RPMI8226 (cell line): Measurements from ENCODE around the gene ZNF680.
"Not testable (repeated sequence)": the region's sequence is repeated elsewhere in the genome, so short reads cannot be mapped to it uniquely, and the experiment has no call there.

ENCODE experiments used
- DNase-seq: peaks from one replicate; pipeline ENCODE4 v3.0.0-alpha.2; 2015

The ZNF680 gene

DNA sequence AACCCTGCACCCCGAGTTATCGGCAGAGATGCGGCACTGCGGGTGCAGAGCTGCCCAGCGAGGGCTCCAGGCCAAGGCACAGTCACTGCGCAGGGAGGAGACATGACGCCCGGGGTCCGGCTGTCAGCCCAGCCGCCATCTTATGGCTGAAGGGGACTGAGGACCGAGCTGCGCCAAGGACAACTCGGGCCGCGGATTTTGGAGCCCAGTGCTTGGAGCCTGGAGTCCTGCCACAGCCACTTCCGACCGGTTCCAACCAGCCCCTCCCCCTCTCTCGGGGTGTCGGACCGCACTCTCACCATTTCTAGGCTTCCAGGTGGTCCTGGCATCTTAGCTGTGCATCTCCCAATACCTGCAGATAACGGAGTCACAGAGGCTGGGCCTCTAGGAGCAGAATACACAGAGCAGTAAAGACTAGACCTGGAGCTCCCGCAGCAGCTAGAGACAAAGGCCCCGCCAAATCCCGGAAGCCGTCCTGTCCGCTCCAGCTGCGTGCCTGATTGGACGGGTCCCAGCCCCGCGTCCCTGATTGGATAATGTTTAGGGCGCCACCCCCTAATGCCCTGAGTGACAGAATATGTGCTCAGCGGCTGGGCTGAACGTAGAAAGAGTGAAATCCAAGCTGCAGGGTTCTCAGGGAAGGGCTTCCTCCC, at the start of gene ZNF680:
TSS of gene ZNF680 (minus strand) at position 446 of the 653 bp plus-strand sequence. CDS start at position 329, 117 bp downstream.
- peak; percentile 98 for DNase-seq

DNA sequence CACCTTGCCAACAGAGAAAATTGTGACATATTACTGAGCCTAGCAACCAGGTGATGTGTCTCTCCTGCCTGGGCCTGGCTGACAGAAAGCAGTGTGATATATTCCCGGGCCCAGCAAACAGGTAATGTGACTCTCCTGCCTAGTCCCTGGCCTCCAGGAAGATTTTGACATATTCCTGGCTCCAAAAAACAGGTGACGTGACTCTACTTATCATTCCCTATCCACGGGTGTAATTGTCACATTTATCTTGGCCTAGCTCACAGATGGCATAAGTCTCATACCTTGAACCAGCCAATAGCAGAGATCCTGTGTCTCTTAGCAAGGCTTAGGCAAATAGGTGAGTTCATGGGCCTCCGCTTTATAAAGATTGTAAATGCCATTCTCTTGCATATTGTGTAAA, 49.6 kb upstream of the ZNF680 start:
- DNase-seq = no peak

DNA sequence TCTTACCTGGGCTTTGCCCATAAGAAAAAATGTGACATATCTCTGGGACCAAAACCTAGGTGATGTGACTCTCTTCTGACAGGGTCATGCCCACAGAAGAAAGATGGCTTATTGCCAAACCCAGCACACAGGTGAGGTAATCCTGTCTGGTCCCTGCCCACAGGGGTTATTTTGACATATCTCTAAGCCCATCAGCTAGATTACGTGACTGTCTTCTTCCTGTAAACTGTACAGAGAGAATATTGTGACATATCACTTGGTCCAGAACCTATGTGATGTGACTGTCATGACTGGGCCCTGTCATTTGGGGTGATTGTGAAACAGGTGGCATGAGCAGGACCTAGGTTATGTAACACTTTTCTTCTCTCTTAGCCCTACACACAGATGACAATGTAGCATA, 48.8 kb upstream of the ZNF680 start:
- DNase-seq = peak; percentile 11

- no peak for DNase-seq
These were observed 48.1 kb upstream of the ZNF680 start for GRCh38 chr7:64610997-64611396.

DNA sequence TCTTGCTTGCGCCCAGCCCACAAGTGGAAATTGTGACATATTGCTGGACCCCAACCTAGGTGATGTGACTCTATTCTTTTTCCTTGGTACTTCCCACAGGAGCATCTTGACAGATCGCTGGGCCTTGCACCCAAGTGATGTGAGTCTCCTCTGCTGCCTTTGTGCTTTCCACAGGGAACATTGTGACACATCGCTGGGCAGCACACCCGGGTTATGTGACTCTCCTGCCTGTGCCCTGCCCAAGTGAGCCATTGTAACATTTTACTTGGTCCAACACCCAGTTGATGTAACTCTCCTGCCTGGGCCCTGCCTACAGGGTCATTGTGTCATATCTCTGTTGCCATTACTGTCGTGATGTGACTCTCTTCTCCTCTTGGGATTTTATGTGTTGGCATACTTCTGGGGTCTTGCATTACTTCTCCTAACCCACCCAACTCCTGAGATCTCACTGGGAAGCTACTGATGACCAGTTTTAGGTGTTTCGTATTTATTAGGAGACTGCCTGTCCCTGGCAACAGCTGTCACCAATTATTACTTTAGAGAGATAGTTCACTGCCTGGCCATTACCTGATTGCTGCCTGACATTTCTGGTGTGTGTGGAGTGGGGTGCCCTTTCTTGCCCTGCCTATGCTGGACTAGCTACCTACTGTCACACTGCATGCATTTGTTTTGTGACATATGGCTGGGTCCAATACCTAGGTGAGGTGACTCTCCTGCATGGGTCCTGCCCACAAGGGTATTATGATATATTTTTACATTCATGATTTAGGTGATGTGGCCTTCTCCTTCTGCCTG, 45.4 kb upstream of the ZNF680 start:
- DNase-seq = no peak

- no peak for DNase-seq
These were observed 43.5 kb upstream of the ZNF680 start for GRCh38 chr7:64606385-64606784.

DNA sequence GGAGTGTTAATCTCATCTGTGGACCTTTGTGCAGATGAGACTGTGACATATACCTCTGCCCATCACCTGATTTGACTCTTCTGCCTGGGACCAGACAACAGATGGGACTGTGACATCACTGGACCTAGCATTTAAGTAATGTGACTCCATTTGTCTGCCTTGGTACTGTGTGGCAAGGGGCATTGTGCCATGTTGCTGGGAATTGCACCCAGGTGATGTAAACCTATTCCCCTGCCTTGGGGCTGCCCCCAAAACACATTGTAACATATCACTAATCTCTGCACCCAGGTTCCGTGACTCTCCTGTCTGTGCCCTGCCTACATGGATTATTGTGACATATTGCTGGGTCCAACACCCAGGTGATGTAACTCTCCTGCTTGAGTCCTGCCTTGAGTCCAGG, 40.4 kb upstream of the ZNF680 start:
- DNase-seq = no peak

DNA sequence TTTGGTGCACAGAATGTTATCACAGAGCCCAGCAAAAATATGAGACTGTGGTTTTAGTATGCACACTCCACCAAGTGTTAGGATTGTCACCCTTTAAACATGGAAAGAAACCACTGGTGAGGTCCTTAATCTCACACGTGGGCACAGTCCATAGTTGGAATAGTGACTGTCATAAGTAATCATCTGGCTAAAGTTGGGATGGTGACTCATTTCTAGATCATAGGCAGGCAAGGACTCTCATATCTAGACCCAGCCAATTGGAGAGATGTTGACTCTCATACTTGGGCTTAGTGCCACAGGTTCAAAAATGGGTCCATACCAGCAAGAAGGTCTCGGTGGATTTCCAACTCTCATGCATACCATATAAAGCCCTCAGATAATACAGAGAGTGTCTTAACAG, 39.6 kb upstream of the ZNF680 start:
- no peak for DNase-seq

DNA sequence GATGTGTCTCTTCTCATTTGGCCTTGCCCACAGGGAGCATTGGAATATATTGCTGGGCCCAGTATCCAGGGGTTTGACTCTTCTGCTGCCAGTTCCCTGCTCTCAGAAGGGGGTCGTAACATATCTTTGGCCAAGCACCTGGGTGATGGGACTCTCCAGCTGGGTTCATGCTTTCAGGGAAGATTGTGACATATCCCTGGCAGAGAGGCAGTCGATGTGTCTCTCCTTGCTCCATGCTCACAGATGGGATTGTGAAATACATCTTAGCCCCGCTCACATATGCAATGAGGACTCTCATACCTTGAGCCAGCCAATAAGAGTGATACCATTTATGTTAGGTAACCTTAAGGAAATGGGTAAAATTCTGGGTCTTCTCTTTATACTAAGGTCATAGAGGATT, 39.2 kb upstream of the ZNF680 start:
- no peak for DNase-seq

- peak; percentile 26 for DNase-seq
These were observed 36.5 kb upstream of the ZNF680 start for GRCh38 chr7:64599359-64599758.

DNA sequence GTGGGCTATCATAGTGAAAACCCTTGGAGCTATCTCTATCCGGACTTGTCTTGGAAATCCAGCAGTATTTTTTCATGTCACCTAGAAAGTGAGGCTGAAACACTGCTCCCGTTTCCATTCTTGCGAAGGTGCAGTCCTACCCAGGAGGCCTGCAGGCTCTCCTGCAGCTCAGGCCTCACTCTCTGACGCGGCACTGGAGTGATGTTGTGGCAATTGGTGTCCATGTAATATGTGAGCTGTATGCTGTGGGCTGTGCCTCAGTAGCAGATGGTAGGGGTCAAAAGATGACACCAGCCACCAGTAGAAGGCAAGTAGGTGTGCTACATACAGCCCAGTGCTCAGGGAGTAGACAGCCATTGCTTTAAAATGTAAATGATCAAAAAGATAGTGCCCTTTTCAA, 28.1 kb upstream of the ZNF680 start:
- no peak for DNase-seq

DNA sequence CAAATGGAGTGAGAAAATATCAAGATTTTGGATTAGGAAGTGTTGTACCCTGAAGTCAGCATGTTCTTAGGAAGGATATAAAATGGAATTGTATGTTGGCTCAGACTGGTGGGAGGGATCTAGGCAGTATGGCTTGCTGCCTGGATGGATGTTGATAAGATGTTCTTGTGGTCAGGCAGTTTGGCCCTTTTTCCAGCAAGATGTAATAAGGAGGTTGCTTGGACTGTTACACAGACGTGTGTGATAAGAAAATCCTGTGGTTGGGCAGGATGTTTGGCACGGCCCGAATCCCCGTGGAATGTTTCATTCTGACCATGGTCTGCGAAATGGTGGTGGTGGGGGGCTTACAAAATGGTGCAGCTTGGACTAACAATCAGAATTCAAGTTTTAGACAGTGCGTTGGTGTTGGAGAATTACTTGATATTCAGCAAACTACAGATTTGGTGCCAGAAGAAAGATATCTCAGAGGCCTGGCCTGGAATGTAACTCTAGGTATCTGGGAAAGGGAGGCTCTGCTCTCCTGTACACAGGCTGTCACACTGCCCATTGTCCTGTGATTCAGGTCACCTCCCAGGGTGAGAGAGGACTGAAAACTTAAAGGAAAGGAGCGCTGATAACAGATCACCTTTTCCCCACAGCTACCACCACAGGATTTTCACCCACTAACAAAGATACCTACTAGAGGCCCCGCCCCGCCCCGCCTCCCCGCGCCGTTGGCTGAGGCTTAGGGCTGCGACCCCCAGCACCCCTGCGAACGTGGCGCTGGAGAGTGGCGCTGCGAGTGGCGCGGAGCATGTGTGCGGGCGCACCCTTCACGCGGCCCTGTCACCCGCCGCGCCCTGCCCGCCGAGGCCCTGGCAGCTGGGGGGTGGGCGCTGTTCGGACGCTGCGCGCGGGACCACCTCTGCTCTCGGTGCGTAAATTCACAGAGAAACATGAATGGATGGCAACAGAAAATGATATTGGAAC, 19.3 kb upstream of the ZNF680 start:
- DNase-seq = no peak

DNA sequence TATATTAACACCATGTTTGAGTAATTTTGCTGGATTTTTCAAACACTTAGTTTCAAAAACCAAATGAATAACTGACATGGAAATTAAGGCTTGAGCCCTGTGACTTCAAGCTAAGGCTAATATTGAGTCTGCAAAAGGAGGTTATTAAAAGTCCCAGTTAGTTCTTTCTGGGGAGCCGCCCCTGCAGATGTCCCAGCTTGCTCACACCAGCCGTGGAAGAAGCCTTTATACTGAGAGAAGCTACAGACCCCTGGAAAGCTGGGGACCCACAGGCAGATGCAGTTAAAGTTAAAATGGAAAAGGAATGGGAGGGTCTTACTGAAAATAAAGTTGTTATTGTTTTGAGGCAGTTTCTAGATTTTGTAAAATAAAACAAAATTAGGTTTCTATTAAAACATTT, 18.5 kb upstream of the ZNF680 start:
- DNase-seq = no peak

DNA sequence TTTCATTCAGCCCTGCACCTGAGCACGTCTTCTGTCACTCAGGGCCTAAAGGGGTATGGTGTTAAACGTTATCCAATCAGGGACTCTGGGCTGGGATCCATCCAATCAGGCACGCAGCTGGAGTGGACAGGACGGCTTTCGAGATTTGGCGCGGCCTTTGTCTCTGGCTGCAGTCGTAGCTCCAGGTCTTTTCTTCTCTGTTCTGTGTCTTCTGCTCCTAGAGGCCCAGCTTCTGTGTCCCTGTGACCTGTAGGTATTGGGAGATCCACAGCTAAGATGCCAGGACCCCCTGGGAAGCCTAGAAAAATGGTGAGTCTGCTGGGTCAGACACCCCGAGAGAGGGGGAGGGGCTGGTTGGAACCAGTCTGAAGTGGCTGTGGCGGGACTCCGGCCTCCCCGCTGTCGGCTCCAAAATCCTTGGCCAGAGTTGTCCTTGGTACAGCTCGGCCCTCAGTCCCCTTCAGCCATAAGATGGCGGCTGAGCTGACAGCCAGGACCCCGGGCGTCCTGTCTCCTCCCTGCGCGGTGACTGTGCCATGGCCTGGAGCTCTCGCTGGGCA, 11.7 kb upstream of the ZNF680 start:
- DNase-seq = peak; percentile 93

DNA sequence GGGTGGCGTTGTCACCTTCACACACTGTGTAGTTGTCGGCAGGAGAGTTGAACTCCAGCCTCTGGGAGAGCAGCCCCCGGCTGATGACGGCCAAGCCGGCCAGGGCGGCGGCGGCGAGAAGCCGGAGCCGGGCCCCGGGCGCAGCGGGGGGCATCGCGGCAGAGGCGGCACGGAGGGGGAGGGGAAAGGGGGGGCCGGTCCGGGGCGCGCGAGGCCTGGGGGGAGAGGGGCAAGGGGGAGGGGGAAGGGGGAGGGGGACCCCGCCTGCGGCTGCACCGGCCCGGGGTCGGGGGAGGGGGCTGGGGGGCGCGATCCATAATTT, 7.4 kb upstream of the ZNF680 start:
- not testable (repeated sequence) for DNase-seq

DNA sequence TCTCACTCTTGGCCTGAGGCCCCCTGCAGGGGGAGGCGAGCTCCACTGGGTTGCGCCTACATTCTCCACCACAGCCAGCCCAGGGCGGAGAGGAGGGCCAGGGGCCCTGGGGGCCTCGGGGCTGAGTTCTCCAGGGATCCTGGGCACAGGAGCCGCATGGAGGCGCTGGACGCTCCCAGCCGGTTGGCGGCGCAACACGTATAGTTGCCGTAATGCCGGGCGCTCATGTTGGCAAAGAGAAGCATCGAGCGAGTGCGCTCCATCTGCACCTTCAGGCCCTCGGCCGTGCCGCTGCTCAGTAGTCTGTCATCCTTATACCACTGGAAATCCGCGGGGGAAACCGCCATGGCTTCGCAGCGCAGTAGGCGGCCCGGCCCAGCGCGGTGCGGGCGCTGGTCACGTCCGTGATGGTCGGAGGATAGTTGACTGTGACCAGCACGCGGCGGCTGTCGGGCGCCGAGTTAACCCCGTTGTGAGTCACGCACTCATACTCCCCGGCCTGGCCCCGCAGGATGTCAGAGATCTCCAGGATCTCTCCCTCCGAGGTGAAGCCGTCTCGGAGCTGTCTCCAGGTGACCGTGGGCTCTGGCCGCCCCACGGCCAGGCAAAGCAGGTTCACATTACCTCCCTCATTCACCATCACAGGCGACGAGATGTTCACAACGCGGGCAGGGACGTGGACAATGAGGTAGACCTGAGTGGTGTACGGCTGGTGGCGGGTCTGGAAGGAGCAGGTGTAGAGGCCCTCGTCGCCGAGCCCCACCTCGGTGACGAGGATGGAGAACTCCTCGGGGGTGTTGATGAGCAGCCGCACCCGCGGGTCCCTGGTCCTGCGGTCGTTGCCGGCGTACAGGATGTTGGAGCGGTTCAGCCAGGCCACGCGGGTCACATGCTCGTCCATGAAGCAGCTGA, 6.8 kb upstream of the ZNF680 start:
- peak; percentile 72 for DNase-seq

GRCh38 chr7:64562256-64562625, 630 bp downstream of the ZNF680 start:
- no peak for DNase-seq

DNA sequence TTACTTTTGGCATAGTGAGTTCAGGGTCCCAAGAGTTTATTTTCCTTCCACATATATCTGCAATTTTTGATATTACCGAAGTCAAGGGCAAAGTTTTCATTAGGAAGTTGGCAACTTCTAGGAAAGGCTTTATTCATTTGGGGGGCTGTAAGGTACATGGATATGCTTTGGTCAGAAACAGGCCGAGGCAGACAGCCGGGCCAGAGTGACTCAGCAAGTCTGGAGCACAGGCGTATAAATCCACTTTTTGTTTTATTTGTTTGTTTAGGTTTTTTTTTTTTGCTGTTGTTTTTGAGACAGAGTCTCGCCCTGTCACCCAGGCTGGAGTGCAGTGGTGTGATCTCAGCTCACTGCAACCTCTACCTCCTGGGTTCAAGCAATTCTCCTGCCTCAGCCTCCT, 3.7 kb downstream of the ZNF680 start:
- peak; percentile 59 for DNase-seq

- DNase-seq = peak; percentile 64
These were observed 4.1 kb downstream of the ZNF680 start for GRCh38 chr7:64558781-64559180.

DNA sequence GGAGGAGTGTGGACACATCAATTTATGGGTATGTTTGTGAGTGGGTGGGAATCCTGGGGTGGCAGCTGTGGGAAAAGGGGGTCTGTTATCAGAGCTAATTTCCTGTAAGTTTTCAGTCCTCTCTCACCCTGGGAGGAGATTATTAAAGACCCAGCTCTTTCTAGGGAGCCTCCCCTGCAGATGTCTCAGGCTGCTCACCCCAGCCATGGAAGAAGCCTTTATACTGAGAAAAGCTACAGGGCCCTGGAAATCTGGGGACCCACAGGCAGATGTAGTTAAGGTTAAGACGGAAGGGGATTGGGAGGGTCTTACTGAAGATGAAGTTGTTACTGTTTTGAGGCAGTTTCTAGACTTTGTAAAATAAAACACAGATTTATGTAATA, 4.6 kb downstream of the ZNF680 start:
- DNase-seq = peak; percentile 61

DNA sequence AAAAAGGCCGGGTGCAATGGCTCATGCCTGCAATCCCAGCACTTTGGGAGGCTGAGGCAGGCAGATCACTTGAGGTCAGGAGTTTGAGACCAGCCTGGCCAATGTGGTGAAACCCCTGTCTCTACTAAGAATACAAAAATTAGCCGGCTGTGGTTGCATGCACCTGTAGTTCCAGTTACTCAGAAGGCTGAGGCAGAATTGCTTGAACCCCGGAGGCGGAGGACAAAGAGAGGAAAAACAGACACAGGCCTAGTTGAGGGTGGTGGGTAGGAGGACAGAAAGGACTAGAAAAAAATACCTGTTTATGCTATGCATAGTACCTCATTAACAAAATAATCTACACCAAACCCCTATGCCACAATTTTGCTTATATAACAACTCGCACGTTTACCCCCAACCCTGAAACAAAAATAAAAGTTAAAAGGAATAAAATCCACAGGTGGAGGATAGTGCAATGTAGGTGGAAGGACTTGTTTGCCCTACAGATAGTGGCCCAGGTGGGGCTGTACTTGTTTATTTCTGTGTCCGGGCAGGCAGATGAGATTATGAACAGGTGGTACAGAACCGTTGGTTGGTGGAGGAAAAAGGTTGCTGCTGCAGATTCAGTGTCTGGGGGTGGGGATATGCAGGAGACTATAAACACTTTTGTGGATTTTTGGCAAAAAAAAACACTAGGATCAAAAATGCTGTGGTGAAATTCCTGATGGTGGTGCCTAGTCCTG, 5.1 kb downstream of the ZNF680 start:
- peak; percentile 89 for DNase-seq

GRCh38 chr7:64555046-64555445, 7.8 kb downstream of the ZNF680 start:
- DNase-seq = no peak
